Measurements from ENCODE around the gene TBCB. TPM values are rescaled to one million over a fixed set of nuclear protein-coding genes. Genes with fewer than 3 reads are reported as not detected.

Gene TBCB
- total and polyA plus RNA-seq, 7 donors, result 44.4 to 115 (median 65.9) TPM

- DNase-seq, result no peak
- whole genome bisulfite sequencing, 3 donors, result 80 to 89% (median 81%) methylated on average over 23 to 24 of the region's 24 CpGs
- H3K4me1 ChIP-seq, result peaks cover 17% of the 10 kb centered on the region
- no peak overlapping the region for H3K4me3 ChIP-seq
- H3K27ac ChIP-seq, result no peak overlapping the region
- intact Hi-C loops (cut with DNase I), result loop anchor here in 1 of 2 donors (5.0 kb wide), 1 partner anchor 41 kb away; no protein-coding TSS in a partner anchor
- H3K36me3 ChIP-seq (ENCODE audit: insufficient read depth in 1 of 2, low read depth in 1 of 2), result peaks cover 0 to 11% of the 10 kb centered on the region in 2 donors
- TF ChIP-seq CTCF (IDR thresholded peaks at IDR 0.05), result no peak
- no peak for ATAC-seq
- H3K27me3 ChIP-seq (ENCODE audit: insufficient read depth in 3 of 3, low read length in 2 of 3), result no peaks in the 10 kb centered on the region
- H3K9me3 ChIP-seq, result no peaks in the 10 kb centered on the region
Observed at GRCh38 chr19:36103040-36103626, 12.1 kb upstream of the TBCB start.

GRCh38 chr19:36103842-36104552 lies 11.3 kb upstream of the TBCB start:
- no peak overlapping the region for H3K27ac ChIP-seq
- no peak for TF ChIP-seq CTCF (IDR thresholded peaks at IDR 0.05)
- no peak overlapping the region for H3K4me3 ChIP-seq
- peaks cover 0 to 11% of the 10 kb centered on the region in 2 donors for H3K36me3 ChIP-seq (ENCODE audit: insufficient read depth in 1 of 2, low read depth in 1 of 2)
- intact Hi-C loops (cut with DNase I), result loop anchor here in 1 of 2 donors (5.0 kb wide), 1 partner anchor 42 kb away; no protein-coding TSS in a partner anchor
- DNase-seq (no peak), ATAC-seq (no peak)
- H3K9me3 ChIP-seq, result no peaks in the 10 kb centered on the region
- peaks cover 17% of the 10 kb centered on the region for H3K4me1 ChIP-seq
- H3K27me3 ChIP-seq (ENCODE audit: insufficient read depth in 3 of 3, low read length in 2 of 3), result no peaks in the 10 kb centered on the region
- WGBS, 3 donors, result 75 to 90% (median 80%) methylated on average over 12 of the region's 12 CpGs

GRCh38 chr19:36106441-36106840 lies 8.8 kb upstream of the TBCB start:
- H3K4me3 ChIP-seq, result no peak overlapping the region
- H3K4me1 ChIP-seq, result peaks cover 2% of the 10 kb centered on the region
- DNase-seq (no peak), ATAC-seq (no peak)
- WGBS, 3 donors, result 46 to 89% (median 48%) methylated on average over 6 of the region's 6 CpGs
- intact Hi-C loops (cut with DNase I), result no loop called here
- H3K27ac ChIP-seq, result no peak overlapping the region
- no peaks in the 10 kb centered on the region for H3K9me3 ChIP-seq
- peaks cover 0 to 21% of the 10 kb centered on the region in 2 donors for H3K36me3 ChIP-seq (ENCODE audit: insufficient read depth in 1 of 2, low read depth in 1 of 2)
- no peak for TF ChIP-seq CTCF (IDR thresholded peaks at IDR 0.05)
- no peaks in the 10 kb centered on the region for H3K27me3 ChIP-seq (ENCODE audit: insufficient read depth in 3 of 3, low read length in 2 of 3)

GRCh38 chr19:36106991-36107390 lies 8.3 kb upstream of the TBCB start:
- Histone ChIP-seq H3K36me3 (ENCODE audit: insufficient read depth in 1 of 2, low read depth in 1 of 2) (peaks cover 0 to 27% of the 10 kb centered on the region in 2 donors), H3K27me3 (ENCODE audit: insufficient read depth in 3 of 3, low read length in 2 of 3) (no peaks in the 10 kb centered on the region), H3K4me3 (no peak overlapping the region), H3K27ac (no peak overlapping the region), H3K4me1 (no peaks in the 10 kb centered on the region), H3K9me3 (no peaks in the 10 kb centered on the region)
- no peak for ATAC-seq
- DNase-seq, result no peak
- intact Hi-C loops (cut with DNase I), result no loop called here
- WGBS, 3 donors, result 92 to 96% (median 94%) methylated on average over 5 of the region's 5 CpGs
- TF ChIP-seq CTCF (IDR thresholded peaks at IDR 0.05), result no peak
